Transverse colon (tissue), 4 donors: ENCODE results near the gene ATRN.

Experiments used
- POLR2AphosphoS5 ChIP-seq, 3 donors: sonication (generic); formaldehyde crosslinking; IDR thresholded peaks; one replicate each; pipeline ENCODE4 v1.6.1; 2016; ENCODE audit warnings: antibody characterized with exemption in 3 of 3
- TF ChIP-seq, protein P1 (sequence below), 5 experiments: fragments of 200-600 bp in 3 of 5; fragments of 450-650 bp in 2 of 5; sonication (generic) in 3 of 5; IDR thresholded peaks; 1 replicate in 2 of 5; 2 replicates in 3 of 5; pipeline ENCODE4 v1.5.1; 2016 to 2017; ENCODE audit warnings: antibody characterized with exemption in 5 of 5, inconsistent platforms in 3 of 5, mild to moderate bottlenecking in 2 of 5, moderate library complexity in 1 of 5

DNA sequence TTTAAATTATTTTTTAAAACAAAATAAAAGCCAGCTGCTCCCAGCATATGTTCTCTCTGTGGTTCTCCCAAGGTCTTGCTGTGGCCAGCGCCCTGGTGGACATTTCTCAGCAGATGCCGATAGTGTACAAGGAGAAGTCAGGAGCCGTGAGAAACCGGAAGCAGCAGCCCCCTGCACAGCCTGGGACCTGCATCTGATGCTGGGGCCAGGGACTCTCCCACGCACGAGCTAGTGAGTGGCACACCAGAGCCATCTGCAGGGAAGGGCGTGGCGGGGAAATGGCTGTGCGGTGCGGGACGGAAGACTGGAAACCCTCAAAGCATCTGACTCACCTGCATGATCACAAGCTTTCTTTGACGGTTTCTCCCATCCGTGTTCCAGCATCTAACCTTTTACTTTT is 175.8 kb downstream of the ATRN start:
- TF ChIP-seq, protein P1, sequence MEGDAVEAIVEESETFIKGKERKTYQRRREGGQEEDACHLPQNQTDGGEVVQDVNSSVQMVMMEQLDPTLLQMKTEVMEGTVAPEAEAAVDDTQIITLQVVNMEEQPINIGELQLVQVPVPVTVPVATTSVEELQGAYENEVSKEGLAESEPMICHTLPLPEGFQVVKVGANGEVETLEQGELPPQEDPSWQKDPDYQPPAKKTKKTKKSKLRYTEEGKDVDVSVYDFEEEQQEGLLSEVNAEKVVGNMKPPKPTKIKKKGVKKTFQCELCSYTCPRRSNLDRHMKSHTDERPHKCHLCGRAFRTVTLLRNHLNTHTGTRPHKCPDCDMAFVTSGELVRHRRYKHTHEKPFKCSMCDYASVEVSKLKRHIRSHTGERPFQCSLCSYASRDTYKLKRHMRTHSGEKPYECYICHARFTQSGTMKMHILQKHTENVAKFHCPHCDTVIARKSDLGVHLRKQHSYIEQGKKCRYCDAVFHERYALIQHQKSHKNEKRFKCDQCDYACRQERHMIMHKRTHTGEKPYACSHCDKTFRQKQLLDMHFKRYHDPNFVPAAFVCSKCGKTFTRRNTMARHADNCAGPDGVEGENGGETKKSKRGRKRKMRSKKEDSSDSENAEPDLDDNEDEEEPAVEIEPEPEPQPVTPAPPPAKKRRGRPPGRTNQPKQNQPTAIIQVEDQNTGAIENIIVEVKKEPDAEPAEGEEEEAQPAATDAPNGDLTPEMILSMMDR (IDR thresholded peaks at IDR 0.05), result no peak
- no peak for TF ChIP-seq POLR2AphosphoS5 (IDR thresholded peaks at IDR 0.05)
